ENCODE results near the gene DICER1.

DNA sequence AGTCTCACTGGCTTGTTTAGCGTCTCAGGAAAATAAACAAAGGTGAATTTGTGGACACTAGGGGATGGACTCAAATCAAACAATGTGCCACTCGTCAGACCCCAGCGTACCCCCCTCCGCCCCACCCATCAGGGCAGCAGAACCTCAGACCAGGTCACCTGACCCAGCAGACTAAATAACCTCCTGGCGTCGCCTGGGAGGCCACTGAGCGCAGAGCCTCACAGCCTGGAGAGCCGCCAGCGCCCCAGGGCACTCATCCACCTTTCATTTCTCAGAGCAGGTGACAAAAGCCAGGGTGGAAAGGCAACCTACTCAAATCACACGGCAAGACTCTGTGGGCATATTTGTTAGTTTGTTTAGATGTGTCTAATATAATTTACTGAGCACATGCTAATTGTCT lies 100.9 kb downstream of the DICER1 start:
- TF ChIP-seq, protein P1, sequence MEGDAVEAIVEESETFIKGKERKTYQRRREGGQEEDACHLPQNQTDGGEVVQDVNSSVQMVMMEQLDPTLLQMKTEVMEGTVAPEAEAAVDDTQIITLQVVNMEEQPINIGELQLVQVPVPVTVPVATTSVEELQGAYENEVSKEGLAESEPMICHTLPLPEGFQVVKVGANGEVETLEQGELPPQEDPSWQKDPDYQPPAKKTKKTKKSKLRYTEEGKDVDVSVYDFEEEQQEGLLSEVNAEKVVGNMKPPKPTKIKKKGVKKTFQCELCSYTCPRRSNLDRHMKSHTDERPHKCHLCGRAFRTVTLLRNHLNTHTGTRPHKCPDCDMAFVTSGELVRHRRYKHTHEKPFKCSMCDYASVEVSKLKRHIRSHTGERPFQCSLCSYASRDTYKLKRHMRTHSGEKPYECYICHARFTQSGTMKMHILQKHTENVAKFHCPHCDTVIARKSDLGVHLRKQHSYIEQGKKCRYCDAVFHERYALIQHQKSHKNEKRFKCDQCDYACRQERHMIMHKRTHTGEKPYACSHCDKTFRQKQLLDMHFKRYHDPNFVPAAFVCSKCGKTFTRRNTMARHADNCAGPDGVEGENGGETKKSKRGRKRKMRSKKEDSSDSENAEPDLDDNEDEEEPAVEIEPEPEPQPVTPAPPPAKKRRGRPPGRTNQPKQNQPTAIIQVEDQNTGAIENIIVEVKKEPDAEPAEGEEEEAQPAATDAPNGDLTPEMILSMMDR (IDR thresholded peaks at IDR 0.05), result no peak
- TF ChIP-seq, protein P2, sequence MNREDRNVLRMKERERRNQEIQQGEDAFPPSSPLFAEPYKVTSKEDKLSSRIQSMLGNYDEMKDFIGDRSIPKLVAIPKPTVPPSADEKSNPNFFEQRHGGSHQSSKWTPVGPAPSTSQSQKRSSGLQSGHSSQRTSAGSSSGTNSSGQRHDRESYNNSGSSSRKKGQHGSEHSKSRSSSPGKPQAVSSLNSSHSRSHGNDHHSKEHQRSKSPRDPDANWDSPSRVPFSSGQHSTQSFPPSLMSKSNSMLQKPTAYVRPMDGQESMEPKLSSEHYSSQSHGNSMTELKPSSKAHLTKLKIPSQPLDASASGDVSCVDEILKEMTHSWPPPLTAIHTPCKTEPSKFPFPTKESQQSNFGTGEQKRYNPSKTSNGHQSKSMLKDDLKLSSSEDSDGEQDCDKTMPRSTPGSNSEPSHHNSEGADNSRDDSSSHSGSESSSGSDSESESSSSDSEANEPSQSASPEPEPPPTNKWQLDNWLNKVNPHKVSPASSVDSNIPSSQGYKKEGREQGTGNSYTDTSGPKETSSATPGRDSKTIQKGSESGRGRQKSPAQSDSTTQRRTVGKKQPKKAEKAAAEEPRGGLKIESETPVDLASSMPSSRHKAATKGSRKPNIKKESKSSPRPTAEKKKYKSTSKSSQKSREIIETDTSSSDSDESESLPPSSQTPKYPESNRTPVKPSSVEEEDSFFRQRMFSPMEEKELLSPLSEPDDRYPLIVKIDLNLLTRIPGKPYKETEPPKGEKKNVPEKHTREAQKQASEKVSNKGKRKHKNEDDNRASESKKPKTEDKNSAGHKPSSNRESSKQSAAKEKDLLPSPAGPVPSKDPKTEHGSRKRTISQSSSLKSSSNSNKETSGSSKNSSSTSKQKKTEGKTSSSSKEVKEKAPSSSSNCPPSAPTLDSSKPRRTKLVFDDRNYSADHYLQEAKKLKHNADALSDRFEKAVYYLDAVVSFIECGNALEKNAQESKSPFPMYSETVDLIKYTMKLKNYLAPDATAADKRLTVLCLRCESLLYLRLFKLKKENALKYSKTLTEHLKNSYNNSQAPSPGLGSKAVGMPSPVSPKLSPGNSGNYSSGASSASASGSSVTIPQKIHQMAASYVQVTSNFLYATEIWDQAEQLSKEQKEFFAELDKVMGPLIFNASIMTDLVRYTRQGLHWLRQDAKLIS (CRISPR knock-in tag; IDR thresholded peaks at IDR 0.05; ENCODE audit: borderline replicate concordance), result no peak
- TF ChIP-seq, protein P3, sequence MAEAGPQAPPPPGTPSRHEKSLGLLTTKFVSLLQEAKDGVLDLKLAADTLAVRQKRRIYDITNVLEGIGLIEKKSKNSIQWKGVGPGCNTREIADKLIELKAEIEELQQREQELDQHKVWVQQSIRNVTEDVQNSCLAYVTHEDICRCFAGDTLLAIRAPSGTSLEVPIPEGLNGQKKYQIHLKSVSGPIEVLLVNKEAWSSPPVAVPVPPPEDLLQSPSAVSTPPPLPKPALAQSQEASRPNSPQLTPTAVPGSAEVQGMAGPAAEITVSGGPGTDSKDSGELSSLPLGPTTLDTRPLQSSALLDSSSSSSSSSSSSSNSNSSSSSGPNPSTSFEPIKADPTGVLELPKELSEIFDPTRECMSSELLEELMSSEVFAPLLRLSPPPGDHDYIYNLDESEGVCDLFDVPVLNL (CRISPR knock-in tag; IDR thresholded peaks at IDR 0.05; ENCODE audit: borderline replicate concordance, low read depth), result no peak
- TF ChIP-seq, protein P4, sequence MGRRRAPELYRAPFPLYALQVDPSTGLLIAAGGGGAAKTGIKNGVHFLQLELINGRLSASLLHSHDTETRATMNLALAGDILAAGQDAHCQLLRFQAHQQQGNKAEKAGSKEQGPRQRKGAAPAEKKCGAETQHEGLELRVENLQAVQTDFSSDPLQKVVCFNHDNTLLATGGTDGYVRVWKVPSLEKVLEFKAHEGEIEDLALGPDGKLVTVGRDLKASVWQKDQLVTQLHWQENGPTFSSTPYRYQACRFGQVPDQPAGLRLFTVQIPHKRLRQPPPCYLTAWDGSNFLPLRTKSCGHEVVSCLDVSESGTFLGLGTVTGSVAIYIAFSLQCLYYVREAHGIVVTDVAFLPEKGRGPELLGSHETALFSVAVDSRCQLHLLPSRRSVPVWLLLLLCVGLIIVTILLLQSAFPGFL (CRISPR knock-in tag; IDR thresholded peaks at IDR 0.05; ENCODE audit: borderline replicate concordance), result no peak
- TF ChIP-seq NR2C2 (CRISPR knock-in tag; IDR thresholded peaks at IDR 0.05) (no peak), NR3C1 (CRISPR knock-in tag; conservative IDR thresholded peaks at IDR 0.05; ENCODE audit: low read depth) (no peak)
- TF ChIP-seq, protein P5, sequence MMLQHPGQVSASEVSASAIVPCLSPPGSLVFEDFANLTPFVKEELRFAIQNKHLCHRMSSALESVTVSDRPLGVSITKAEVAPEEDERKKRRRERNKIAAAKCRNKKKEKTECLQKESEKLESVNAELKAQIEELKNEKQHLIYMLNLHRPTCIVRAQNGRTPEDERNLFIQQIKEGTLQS (CRISPR knock-in tag; conservative IDR thresholded peaks at IDR 0.05), result no peak
